GM12801 (cell line): ENCODE measurements around the gene COL5A1.

ENCODE experiments used
- TF ChIP-seq, protein P1 (sequence below): IDR thresholded peaks from one replicate; pipeline ENCODE4 v1.5.1; 2011; ENCODE audit warnings: control low read depth; ENCODE audit not compliant: insufficient read length; ENCODE audit errors: extremely low read depth

COL5A1 gene

DNA sequence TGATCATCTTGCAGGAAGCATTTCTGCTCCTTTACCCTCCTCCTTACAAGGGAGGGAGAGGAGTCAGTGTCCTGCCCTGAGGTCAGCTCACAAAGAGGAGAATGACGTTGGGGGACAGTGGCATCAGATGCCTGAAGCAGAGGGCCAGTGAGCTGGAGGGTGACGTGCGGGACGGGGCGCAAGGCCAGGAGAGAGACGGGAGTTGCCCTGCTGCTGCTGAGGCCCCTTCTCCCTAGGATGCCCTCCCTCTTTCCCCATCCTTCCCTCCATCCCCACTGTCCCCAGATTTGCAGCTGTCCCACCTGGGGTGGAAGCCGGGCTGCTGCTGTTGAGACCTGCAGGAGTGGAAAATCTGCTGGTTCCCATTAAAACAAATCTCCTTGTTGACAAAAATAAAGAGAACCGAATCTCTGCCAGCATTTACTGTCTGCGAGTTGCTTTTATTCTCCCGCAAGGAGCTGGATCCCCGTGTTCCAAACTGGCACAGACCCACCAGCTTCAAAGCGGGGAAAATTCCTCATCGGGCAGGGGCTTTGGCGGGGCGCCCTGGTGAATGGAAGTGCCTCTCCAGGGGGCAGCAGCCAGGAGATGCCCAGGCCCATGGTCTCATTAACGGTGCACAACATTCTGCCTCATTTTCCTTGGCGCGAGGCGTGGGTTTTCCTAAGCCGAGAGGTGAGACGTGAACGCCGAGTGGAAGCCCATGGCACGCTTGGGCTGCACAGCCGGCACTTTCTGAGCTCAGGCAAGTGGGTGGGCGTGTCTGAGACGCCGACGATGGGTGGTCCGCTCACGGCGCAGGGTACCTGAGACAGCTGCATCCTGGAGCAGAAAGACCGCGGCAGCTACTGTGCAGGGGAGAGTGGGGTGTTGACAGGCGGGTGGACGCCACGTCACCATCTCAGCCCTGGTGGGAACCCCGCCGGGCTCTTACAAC is 13.9 kb upstream of the COL5A1 start:
- TF ChIP-seq, protein P1, sequence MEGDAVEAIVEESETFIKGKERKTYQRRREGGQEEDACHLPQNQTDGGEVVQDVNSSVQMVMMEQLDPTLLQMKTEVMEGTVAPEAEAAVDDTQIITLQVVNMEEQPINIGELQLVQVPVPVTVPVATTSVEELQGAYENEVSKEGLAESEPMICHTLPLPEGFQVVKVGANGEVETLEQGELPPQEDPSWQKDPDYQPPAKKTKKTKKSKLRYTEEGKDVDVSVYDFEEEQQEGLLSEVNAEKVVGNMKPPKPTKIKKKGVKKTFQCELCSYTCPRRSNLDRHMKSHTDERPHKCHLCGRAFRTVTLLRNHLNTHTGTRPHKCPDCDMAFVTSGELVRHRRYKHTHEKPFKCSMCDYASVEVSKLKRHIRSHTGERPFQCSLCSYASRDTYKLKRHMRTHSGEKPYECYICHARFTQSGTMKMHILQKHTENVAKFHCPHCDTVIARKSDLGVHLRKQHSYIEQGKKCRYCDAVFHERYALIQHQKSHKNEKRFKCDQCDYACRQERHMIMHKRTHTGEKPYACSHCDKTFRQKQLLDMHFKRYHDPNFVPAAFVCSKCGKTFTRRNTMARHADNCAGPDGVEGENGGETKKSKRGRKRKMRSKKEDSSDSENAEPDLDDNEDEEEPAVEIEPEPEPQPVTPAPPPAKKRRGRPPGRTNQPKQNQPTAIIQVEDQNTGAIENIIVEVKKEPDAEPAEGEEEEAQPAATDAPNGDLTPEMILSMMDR, result no peak

DNA sequence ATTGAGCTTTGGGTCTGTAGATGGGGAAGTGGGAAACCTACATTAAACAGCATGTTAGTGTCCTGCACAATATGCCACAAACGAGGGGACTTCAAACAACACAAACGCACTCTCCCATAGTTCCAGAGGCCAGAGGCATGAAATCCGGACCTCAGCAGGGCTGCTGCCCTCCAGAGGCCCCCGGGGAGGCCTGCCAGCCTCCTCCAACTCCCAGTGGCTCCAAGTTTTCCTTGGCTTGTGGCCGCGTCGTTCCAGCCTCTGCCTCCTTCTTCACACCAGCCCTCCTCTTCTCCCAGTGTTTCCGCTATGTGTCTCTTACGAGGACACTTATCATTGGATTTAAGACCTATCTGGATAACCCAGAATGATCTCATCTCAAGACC is 13.3 kb upstream of the COL5A1 start:
- TF ChIP-seq, protein P1, result no peak

DNA sequence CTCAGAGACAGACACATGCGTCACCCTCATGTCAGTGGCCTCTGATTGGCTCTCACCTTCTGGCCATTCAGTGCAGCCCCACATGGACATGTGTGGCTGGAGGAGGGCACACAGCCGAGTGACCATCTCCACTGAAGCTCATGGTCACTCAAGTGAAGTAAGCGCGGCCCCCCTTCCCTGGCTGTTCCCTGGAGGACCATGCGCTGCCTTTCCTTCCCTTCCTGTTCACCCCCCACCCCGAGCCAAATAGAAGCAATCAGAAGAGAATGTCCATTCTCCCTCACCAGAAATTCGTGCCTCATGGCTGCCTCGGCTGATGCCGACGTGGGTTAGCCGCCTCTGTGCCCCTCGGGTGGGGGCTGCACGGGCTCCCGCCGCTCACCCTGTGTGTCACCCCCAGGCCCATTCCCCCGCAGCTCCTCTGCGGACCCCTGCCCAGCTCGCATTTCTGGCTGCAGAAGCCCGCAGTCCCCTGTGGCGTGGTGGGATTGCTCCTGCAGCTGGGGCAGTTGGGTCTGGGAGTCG is 12.5 kb upstream of the COL5A1 start:
- TF ChIP-seq, protein P1, result no peak

DNA sequence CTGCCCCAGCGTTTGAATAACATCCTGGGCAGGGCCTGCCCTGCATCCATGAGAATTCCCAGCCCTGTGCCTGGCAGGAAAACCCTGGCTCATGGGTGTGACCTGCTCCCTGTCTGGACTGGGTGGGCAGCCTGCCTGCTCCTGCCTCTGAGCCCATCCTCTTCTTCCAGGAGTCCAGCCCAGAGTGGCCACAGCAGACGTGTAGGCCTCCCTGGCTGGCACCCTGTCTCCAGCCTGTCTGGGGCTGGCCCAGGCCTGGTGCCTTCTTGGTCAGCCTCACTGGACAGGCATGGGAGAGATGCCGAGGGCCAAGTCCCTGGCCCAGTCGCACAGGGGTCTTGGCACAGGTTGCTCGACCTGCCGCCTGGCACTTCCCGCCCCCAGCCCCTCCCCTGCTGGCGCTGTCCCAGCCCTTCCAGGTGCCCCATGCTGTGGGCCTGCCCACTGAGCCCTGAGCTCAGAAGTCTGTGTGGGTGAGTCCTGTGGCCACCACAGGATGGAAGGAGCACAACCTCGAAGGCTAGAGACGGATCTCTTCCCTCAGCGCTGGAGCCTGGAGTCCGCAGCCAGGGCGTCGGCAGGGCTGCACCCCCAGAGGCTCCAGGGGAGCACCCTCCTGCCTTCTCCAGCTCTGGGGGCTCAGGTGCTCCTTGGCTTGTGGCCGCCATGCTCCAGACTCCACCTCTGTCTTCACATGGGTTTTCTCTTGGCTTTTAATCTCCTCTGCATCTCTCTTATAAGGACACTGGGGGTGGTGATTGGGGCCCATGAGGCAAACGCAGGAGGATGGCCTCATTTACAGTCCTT is 11.8 kb upstream of the COL5A1 start:
- TF ChIP-seq, protein P1, result no peak

DNA sequence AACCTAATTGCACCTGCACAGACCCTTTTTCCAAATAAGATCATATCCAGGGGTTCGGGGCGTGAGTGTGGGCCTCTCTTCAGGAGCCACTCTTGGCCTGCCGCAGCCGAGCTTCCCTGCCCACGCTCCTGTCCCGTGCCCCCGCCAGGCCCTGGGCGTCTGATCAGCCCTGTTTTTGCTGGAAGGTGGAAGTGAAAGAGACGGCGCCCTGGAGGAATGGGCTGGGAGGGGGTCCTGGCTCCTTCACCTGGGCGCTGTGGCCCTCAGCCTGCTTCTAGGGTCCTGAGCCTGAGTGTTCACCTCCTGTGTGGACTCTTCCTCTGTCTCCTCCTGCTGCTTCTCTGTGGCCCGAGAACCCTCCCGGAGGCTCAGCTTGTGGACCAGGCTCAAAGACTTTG is 11.2 kb upstream of the COL5A1 start:
- TF ChIP-seq, protein P1, result no peak

DNA sequence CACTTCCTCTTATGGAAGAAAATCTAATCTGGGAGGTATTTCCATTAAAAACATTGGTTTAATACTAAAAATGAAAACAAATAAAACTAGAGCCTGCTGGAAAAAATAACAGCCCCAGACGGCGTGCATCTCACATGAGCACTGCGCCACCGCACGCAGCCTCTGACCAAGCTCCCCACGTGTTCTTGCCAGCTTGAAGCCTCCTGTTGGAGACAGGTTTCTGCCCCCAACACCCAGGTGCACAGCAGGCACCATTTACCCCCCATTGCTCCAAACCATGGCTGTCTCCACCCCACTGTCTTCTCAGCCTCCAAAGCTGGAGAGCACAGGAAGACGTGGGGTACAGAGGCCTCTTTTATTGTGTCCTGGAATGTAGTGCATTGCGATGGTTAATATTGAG is 10.7 kb upstream of the COL5A1 start:
- TF ChIP-seq, protein P1, result no peak

DNA sequence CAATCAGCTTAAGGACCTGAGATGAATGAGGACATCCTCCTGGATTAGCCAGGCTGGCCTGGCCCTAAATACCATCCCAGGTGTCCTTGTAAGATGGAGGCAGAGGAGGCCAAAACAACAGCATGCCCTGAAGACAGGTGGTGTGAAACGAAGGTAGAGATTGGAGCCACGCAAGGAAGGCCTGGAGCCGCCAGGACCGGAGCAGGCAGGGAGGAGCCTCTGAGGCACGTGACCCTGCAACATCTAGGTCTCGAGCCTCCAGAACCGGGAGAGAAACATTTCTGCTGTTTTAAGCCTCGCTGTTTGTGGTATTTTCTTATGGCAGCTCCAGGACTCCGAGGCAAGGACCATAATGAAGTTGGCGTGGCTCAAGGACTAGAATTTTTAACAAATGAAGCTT is 9.7 kb upstream of the COL5A1 start:
- TF ChIP-seq, protein P1, result no peak
